ENCODE results near the gene CCDC178.

CCDC178 gene

GRCh38 chr18:33440060-33441043 is at the start of gene CCDC178:
CCDC178 (minus strand) TSS chr18:33440721; CDS start chr18:33412088, 28,633 bp downstream.
- Histone ChIP-seq H3K4me3 (ENCODE audit: low read length) (peak within 1 kb of the TSS; percentile 29), H3K27me3 (ENCODE audit: control insufficient read depth, insufficient read depth, low read length) (no peaks in the 10 kb centered on the region), H3K9ac (ENCODE audit: low read length) (no peak within 1 kb of the TSS), H3K27ac (ENCODE audit: low read depth, low read length) (no peak within 1 kb of the TSS), H3K36me3 (ENCODE audit: control insufficient read depth, insufficient read depth, low read length) (no peaks in the 10 kb centered on the region), H3K4me1 (ENCODE audit: control insufficient read depth, insufficient read depth, low read length) (peaks cover 4% of the 10 kb centered on the region)

- H3K4me1 ChIP-seq (ENCODE audit: control insufficient read depth, insufficient read depth, low read length), result no peaks in the 10 kb centered on the region
These were observed 43.4 kb upstream of the CCDC178 start for GRCh38 chr18:33483908-33484307.

GRCh38 chr18:33472509-33472908 is 32.0 kb upstream of the CCDC178 start:
- H3K27me3 ChIP-seq (ENCODE audit: control insufficient read depth, insufficient read depth, low read length), result no peaks in the 10 kb centered on the region

More at GRCh38 chr18:33483908-33484307, 43.4 kb upstream of the CCDC178 start:
- H3K36me3 ChIP-seq (ENCODE audit: control insufficient read depth, insufficient read depth, low read length), result no peaks in the 10 kb centered on the region
- no peak overlapping the region for H3K27ac ChIP-seq (ENCODE audit: low read depth, low read length)
- H3K4me3 ChIP-seq (ENCODE audit: low read length), result no peak overlapping the region
- no peaks in the 10 kb centered on the region for H3K27me3 ChIP-seq (ENCODE audit: control insufficient read depth, insufficient read depth, low read length)
- H3K9ac ChIP-seq (ENCODE audit: low read length), result no peak overlapping the region

GRCh38 chr18:33470216-33470615 is 29.7 kb upstream of the CCDC178 start:
- Histone ChIP-seq H3K27me3 (ENCODE audit: control insufficient read depth, insufficient read depth, low read length) (no peaks in the 10 kb centered on the region), H3K4me3 (ENCODE audit: low read length) (no peak overlapping the region), H3K36me3 (ENCODE audit: control insufficient read depth, insufficient read depth, low read length) (no peaks in the 10 kb centered on the region), H3K9ac (ENCODE audit: low read length) (no peak overlapping the region), H3K4me1 (ENCODE audit: control insufficient read depth, insufficient read depth, low read length) (no peaks in the 10 kb centered on the region), H3K27ac (ENCODE audit: low read depth, low read length) (no peak overlapping the region)

More at GRCh38 chr18:33472509-33472908, 32.0 kb upstream of the CCDC178 start:
- Histone ChIP-seq H3K4me3 (ENCODE audit: low read length) (no peak overlapping the region), H3K36me3 (ENCODE audit: control insufficient read depth, insufficient read depth, low read length) (no peaks in the 10 kb centered on the region), H3K27ac (ENCODE audit: low read depth, low read length) (no peak overlapping the region), H3K9ac (ENCODE audit: low read length) (no peak overlapping the region), H3K4me1 (ENCODE audit: control insufficient read depth, insufficient read depth, low read length) (no peaks in the 10 kb centered on the region)

GRCh38 chr18:33469699-33470098 is 29.2 kb upstream of the CCDC178 start:
- Histone ChIP-seq H3K9ac (ENCODE audit: low read length) (no peak overlapping the region), H3K4me3 (ENCODE audit: low read length) (no peak overlapping the region), H3K4me1 (ENCODE audit: control insufficient read depth, insufficient read depth, low read length) (no peaks in the 10 kb centered on the region), H3K27me3 (ENCODE audit: control insufficient read depth, insufficient read depth, low read length) (no peaks in the 10 kb centered on the region), H3K36me3 (ENCODE audit: control insufficient read depth, insufficient read depth, low read length) (no peaks in the 10 kb centered on the region), H3K27ac (ENCODE audit: low read depth, low read length) (no peak overlapping the region)

GRCh38 chr18:33467531-33467930 is 27.0 kb upstream of the CCDC178 start:
- Histone ChIP-seq H3K36me3 (ENCODE audit: control insufficient read depth, insufficient read depth, low read length) (no peaks in the 10 kb centered on the region), H3K4me1 (ENCODE audit: control insufficient read depth, insufficient read depth, low read length) (no peaks in the 10 kb centered on the region), H3K9ac (ENCODE audit: low read length) (no peak overlapping the region), H3K4me3 (ENCODE audit: low read length) (no peak overlapping the region), H3K27me3 (ENCODE audit: control insufficient read depth, insufficient read depth, low read length) (no peaks in the 10 kb centered on the region), H3K27ac (ENCODE audit: low read depth, low read length) (no peak overlapping the region)

GRCh38 chr18:33466822-33467221 is 26.3 kb upstream of the CCDC178 start:
- no peaks in the 10 kb centered on the region for H3K27me3 ChIP-seq (ENCODE audit: control insufficient read depth, insufficient read depth, low read length)
- H3K4me1 ChIP-seq (ENCODE audit: control insufficient read depth, insufficient read depth, low read length), result no peaks in the 10 kb centered on the region
- no peaks in the 10 kb centered on the region for H3K36me3 ChIP-seq (ENCODE audit: control insufficient read depth, insufficient read depth, low read length)
- H3K4me3 ChIP-seq (ENCODE audit: low read length), result no peak overlapping the region
- H3K9ac ChIP-seq (ENCODE audit: low read length), result no peak overlapping the region
- H3K27ac ChIP-seq (ENCODE audit: low read depth, low read length), result no peak overlapping the region

- Histone ChIP-seq H3K4me1 (ENCODE audit: control insufficient read depth, insufficient read depth, low read length) (no peaks in the 10 kb centered on the region), H3K27ac (ENCODE audit: low read depth, low read length) (no peak overlapping the region), H3K36me3 (ENCODE audit: control insufficient read depth, insufficient read depth, low read length) (no peaks in the 10 kb centered on the region), H3K4me3 (ENCODE audit: low read length) (no peak overlapping the region), H3K27me3 (ENCODE audit: control insufficient read depth, insufficient read depth, low read length) (no peaks in the 10 kb centered on the region), H3K9ac (ENCODE audit: low read length) (no peak overlapping the region)
These were observed 20.2 kb upstream of the CCDC178 start for GRCh38 chr18:33460681-33461080.

GRCh38 chr18:33459612-33460011 is 19.1 kb upstream of the CCDC178 start:
- H3K27ac ChIP-seq (ENCODE audit: low read depth, low read length), result no peak overlapping the region
- H3K36me3 ChIP-seq (ENCODE audit: control insufficient read depth, insufficient read depth, low read length), result no peaks in the 10 kb centered on the region
- no peaks in the 10 kb centered on the region for H3K4me1 ChIP-seq (ENCODE audit: control insufficient read depth, insufficient read depth, low read length)
- H3K4me3 ChIP-seq (ENCODE audit: low read length), result no peak overlapping the region
- H3K9ac ChIP-seq (ENCODE audit: low read length), result no peak overlapping the region
- no peaks in the 10 kb centered on the region for H3K27me3 ChIP-seq (ENCODE audit: control insufficient read depth, insufficient read depth, low read length)

- Histone ChIP-seq H3K4me3 (ENCODE audit: low read length) (no peak overlapping the region), H3K36me3 (ENCODE audit: control insufficient read depth, insufficient read depth, low read length) (no peaks in the 10 kb centered on the region), H3K27me3 (ENCODE audit: control insufficient read depth, insufficient read depth, low read length) (no peaks in the 10 kb centered on the region), H3K4me1 (ENCODE audit: control insufficient read depth, insufficient read depth, low read length) (no peaks in the 10 kb centered on the region), H3K27ac (ENCODE audit: low read depth, low read length) (no peak overlapping the region), H3K9ac (ENCODE audit: low read length) (no peak overlapping the region)
These were observed 6.1 kb upstream of the CCDC178 start for GRCh38 chr18:33446604-33447003.

GRCh38 chr18:33444709-33445108 is 4.2 kb upstream of the CCDC178 start:
- no peak overlapping the region for H3K9ac ChIP-seq (ENCODE audit: low read length)
- no peaks in the 10 kb centered on the region for H3K27me3 ChIP-seq (ENCODE audit: control insufficient read depth, insufficient read depth, low read length)

GRCh38 chr18:33432857-33433256 is 7.7 kb downstream of the CCDC178 start:
- no peaks in the 10 kb centered on the region for H3K4me1 ChIP-seq (ENCODE audit: control insufficient read depth, insufficient read depth, low read length)
- H3K4me3 ChIP-seq (ENCODE audit: low read length), result no peak overlapping the region
- H3K9ac ChIP-seq (ENCODE audit: low read length), result no peak overlapping the region
- H3K36me3 ChIP-seq (ENCODE audit: control insufficient read depth, insufficient read depth, low read length), result no peaks in the 10 kb centered on the region
- H3K27ac ChIP-seq (ENCODE audit: low read depth, low read length), result no peak overlapping the region
- no peaks in the 10 kb centered on the region for H3K27me3 ChIP-seq (ENCODE audit: control insufficient read depth, insufficient read depth, low read length)

More at GRCh38 chr18:33444709-33445108, 4.2 kb upstream of the CCDC178 start:
- H3K27ac ChIP-seq (ENCODE audit: low read depth, low read length), result no peak overlapping the region
- no peaks in the 10 kb centered on the region for H3K36me3 ChIP-seq (ENCODE audit: control insufficient read depth, insufficient read depth, low read length)
- peaks cover under 1% of the 10 kb centered on the region for H3K4me1 ChIP-seq (ENCODE audit: control insufficient read depth, insufficient read depth, low read length)
- H3K4me3 ChIP-seq (ENCODE audit: low read length), result no peak overlapping the region

- Histone ChIP-seq H3K4me3 (ENCODE audit: low read length) (no peak overlapping the region), H3K9ac (ENCODE audit: low read length) (no peak overlapping the region), H3K27ac (ENCODE audit: low read depth, low read length) (no peak overlapping the region), H3K36me3 (ENCODE audit: control insufficient read depth, insufficient read depth, low read length) (no peaks in the 10 kb centered on the region), H3K4me1 (ENCODE audit: control insufficient read depth, insufficient read depth, low read length) (no peaks in the 10 kb centered on the region), H3K27me3 (ENCODE audit: control insufficient read depth, insufficient read depth, low read length) (no peaks in the 10 kb centered on the region)
These were observed 13.0 kb downstream of the CCDC178 start for GRCh38 chr18:33427549-33427948.
